Measurements from ENCODE around the gene PHF21A. TPM values are rescaled to one million over a fixed set of nuclear protein-coding genes. Genes with fewer than 3 reads are reported as not detected.

The PHF21A gene
- total RNA-seq, 1 donor from 2014 or later: 69.3 TPM

DNA sequence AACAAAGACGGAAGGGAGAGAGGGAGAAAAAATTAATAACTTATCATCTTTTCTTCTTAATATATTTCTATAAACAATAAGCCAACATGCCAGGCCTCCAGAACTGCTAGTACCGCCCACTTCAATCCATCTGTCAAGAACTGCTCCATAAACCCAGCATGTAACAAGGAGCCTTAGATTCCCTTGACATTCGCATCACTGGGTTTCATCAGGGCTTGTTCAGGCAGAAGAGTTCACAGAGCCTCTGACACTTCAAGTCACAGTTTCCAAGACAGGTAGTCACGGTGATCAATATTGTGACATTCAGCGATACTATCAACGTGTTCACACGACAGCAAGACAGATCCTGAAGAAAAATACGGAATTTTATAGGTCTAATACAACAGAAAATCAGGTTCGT is 137.1 kb downstream of the PHF21A start:
- Histone ChIP-seq H3K79me2 (ENCODE audit: insufficient read depth, low read length) (peaks cover 17% of the 10 kb centered on the region), H3K27ac (ENCODE audit: low read depth, low read length) (no peak overlapping the region), H3K4me1 (ENCODE audit: insufficient read depth, low read length) (peaks cover 14% of the 10 kb centered on the region), H3K4me2 (ENCODE audit: low read length) (no peak overlapping the region), H3K9ac (ENCODE audit: low read length) (no peak overlapping the region), H3K4me3 (ENCODE audit: insufficient read depth, low read depth, low read length) (no peak overlapping the region), H3K9me3 (ENCODE audit: insufficient read depth, low read depth, low read length) (no peaks in the 10 kb centered on the region), H4K20me1 (ENCODE audit: insufficient read depth, low read length) (peaks cover 4% of the 10 kb centered on the region), H3K36me3 (ENCODE audit: insufficient read depth, low read length) (peaks cover 3% of the 10 kb centered on the region), H3K27me3 (ENCODE audit: insufficient read depth, low read length) (no peaks in the 10 kb centered on the region), H2AFZ (ENCODE audit: low read depth, low read length) (no peak overlapping the region)
- no peak overlapping the region for H3K4me3 Mint-ChIP-seq (ENCODE audit: unreplicated experiment)
- peaks cover 34% of the 10 kb centered on the region for H3K4me1 Mint-ChIP-seq (ENCODE audit: low read depth, unreplicated experiment)
- H3K36me3 Mint-ChIP-seq (ENCODE audit: low read depth, unreplicated experiment): peaks cover under 1% of the 10 kb centered on the region
- H3K27ac Mint-ChIP-seq (ENCODE audit: unreplicated experiment): peak overlapping the region; percentile 97
- TF ChIP-seq EZH2 (IDR thresholded peaks at IDR 0.05; ENCODE audit: insufficient read depth, low read length) (no peak), CTCF (IDR thresholded peaks at IDR 0.05; ENCODE audit: insufficient read depth, low read depth, low read length) (no peak)
- FAIRE-seq (no peak), DNase-seq (ENCODE audit: low read depth) (no peak)
- no peaks in the 10 kb centered on the region for H3K9me3 Mint-ChIP-seq (ENCODE audit: unreplicated experiment)
- no peaks in the 10 kb centered on the region for H3K27me3 Mint-ChIP-seq (ENCODE audit: low read depth, unreplicated experiment)

DNA sequence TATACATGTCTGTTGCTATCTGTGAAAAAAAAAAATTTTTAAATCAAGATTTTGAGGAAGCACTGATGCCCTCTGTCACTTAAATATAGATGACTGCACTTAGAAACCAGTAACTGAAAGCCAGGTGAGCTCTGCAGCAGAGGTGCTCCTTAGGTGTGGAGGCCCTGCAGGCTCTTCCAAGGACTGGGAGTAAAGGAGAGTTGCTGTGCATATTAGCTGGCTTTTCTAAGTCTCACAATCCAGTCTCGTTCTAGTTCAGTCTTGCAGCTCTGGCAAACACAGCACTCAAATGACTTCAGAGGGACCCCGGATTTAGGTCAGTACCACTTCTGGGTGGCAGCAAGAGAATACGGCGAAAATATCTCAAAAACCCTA is 137.8 kb downstream of the PHF21A start:
- Histone ChIP-seq H3K27ac (ENCODE audit: low read depth, low read length) (peak overlapping the region; percentile 58), H3K4me3 (ENCODE audit: insufficient read depth, low read depth, low read length) (no peak overlapping the region), H3K4me2 (ENCODE audit: low read length) (peak overlapping the region; percentile 75), H3K79me2 (ENCODE audit: insufficient read depth, low read length) (peaks cover 17% of the 10 kb centered on the region), H2AFZ (ENCODE audit: low read depth, low read length) (no peak overlapping the region), H4K20me1 (ENCODE audit: insufficient read depth, low read length) (peaks cover 4% of the 10 kb centered on the region), H3K9me3 (ENCODE audit: insufficient read depth, low read depth, low read length) (no peaks in the 10 kb centered on the region), H3K27me3 (ENCODE audit: insufficient read depth, low read length) (no peaks in the 10 kb centered on the region), H3K36me3 (ENCODE audit: insufficient read depth, low read length) (peaks cover 7% of the 10 kb centered on the region), H3K9ac (ENCODE audit: low read length) (peak overlapping the region; percentile 55), H3K4me1 (ENCODE audit: insufficient read depth, low read length) (peaks cover 14% of the 10 kb centered on the region)
- DNase-seq (ENCODE audit: low read depth) (no peak), FAIRE-seq (no peak)
- Mint-ChIP-seq H3K36me3 (ENCODE audit: low read depth, unreplicated experiment) (peaks cover 2% of the 10 kb centered on the region), H3K27ac (ENCODE audit: unreplicated experiment) (peak overlapping the region; percentile 97), H3K9me3 (ENCODE audit: unreplicated experiment) (no peaks in the 10 kb centered on the region), H3K27me3 (ENCODE audit: low read depth, unreplicated experiment) (no peaks in the 10 kb centered on the region), H3K4me1 (ENCODE audit: low read depth, unreplicated experiment) (peaks cover 34% of the 10 kb centered on the region), H3K4me3 (ENCODE audit: unreplicated experiment) (no peak overlapping the region)
- TF ChIP-seq EZH2 (IDR thresholded peaks at IDR 0.05; ENCODE audit: insufficient read depth, low read length) (no peak), CTCF (IDR thresholded peaks at IDR 0.05; ENCODE audit: insufficient read depth, low read depth, low read length) (no peak)

GRCh38 chr11:45982656-45983470 is 138.4 kb downstream of the PHF21A start:
- DNase-seq (ENCODE audit: low read depth) (peak; percentile 90), FAIRE-seq (peak; percentile 77)
- peak overlapping the region; percentile 27 for H3K4me3 ChIP-seq (ENCODE audit: insufficient read depth, low read depth, low read length)

More at GRCh38 chr11:45982656-45983470, 138.4 kb downstream of the PHF21A start:
- Mint-ChIP-seq H3K27ac (ENCODE audit: unreplicated experiment) (peak overlapping the region; percentile 97), H3K27me3 (ENCODE audit: low read depth, unreplicated experiment) (no peaks in the 10 kb centered on the region), H3K9me3 (ENCODE audit: unreplicated experiment) (no peaks in the 10 kb centered on the region), H3K36me3 (ENCODE audit: low read depth, unreplicated experiment) (peaks cover 2% of the 10 kb centered on the region), H3K4me1 (ENCODE audit: low read depth, unreplicated experiment) (peaks cover 33% of the 10 kb centered on the region), H3K4me3 (ENCODE audit: unreplicated experiment) (peak overlapping the region; percentile 65)
- peaks cover 14% of the 10 kb centered on the region for H3K4me1 ChIP-seq (ENCODE audit: insufficient read depth, low read length)
- H3K9me3 ChIP-seq (ENCODE audit: insufficient read depth, low read depth, low read length): no peaks in the 10 kb centered on the region
- H3K79me2 ChIP-seq (ENCODE audit: insufficient read depth, low read length): peaks cover 17% of the 10 kb centered on the region
- H2AFZ ChIP-seq (ENCODE audit: low read depth, low read length): peak overlapping the region; percentile 31
- peak overlapping the region; percentile 55 for H3K9ac ChIP-seq (ENCODE audit: low read length)
- peak overlapping the region; percentile 58 for H3K27ac ChIP-seq (ENCODE audit: low read depth, low read length)
- peak overlapping the region; percentile 75 for H3K4me2 ChIP-seq (ENCODE audit: low read length)
- H4K20me1 ChIP-seq (ENCODE audit: insufficient read depth, low read length): peaks cover 4% of the 10 kb centered on the region
- TF ChIP-seq EZH2 (IDR thresholded peaks at IDR 0.05; ENCODE audit: insufficient read depth, low read length) (no peak), CTCF (IDR thresholded peaks at IDR 0.05; ENCODE audit: insufficient read depth, low read depth, low read length) (no peak)
- H3K27me3 ChIP-seq (ENCODE audit: insufficient read depth, low read length): no peaks in the 10 kb centered on the region
- H3K36me3 ChIP-seq (ENCODE audit: insufficient read depth, low read length): peaks cover 8% of the 10 kb centered on the region

Measured in astrocyte (in vitro differentiated cells and primary cell).